Measurements from ENCODE around the gene AEBP2.
"Not testable (repeated sequence)": the region's sequence is repeated elsewhere in the genome, so short reads cannot be mapped to it uniquely, and the experiment has no call there.

The AEBP2 gene

GRCh38 chr12:19423166-19423930 lies 15.9 kb upstream of the AEBP2 start:
- DNase-seq: no peak

DNA sequence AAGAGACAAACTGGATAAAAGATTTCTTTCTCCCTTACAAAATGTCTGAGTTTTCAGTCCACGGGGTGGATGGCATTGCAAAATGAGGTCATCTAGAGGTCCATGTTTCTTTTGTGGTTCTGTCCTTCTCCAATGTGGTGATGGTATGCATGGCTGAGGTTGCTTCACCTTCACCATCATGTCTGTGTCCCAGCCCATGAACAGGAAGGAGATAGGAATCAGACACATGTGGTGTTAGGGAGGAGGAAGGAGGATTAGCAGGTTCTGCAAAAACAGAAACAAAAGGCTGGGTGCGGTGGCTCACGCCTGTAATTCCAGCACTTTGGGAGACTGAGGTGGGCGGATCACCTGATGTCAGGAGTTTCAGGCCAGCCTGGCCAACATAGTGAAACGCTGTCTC lies 11.0 kb upstream of the AEBP2 start:
- peak; percentile 53 for DNase-seq

GRCh38 chr12:19429491-19429890 lies 9.8 kb upstream of the AEBP2 start:
- not testable (repeated sequence) for DNase-seq

GRCh38 chr12:19430988-19431387 lies 8.3 kb upstream of the AEBP2 start:
- DNase-seq: no peak

DNA sequence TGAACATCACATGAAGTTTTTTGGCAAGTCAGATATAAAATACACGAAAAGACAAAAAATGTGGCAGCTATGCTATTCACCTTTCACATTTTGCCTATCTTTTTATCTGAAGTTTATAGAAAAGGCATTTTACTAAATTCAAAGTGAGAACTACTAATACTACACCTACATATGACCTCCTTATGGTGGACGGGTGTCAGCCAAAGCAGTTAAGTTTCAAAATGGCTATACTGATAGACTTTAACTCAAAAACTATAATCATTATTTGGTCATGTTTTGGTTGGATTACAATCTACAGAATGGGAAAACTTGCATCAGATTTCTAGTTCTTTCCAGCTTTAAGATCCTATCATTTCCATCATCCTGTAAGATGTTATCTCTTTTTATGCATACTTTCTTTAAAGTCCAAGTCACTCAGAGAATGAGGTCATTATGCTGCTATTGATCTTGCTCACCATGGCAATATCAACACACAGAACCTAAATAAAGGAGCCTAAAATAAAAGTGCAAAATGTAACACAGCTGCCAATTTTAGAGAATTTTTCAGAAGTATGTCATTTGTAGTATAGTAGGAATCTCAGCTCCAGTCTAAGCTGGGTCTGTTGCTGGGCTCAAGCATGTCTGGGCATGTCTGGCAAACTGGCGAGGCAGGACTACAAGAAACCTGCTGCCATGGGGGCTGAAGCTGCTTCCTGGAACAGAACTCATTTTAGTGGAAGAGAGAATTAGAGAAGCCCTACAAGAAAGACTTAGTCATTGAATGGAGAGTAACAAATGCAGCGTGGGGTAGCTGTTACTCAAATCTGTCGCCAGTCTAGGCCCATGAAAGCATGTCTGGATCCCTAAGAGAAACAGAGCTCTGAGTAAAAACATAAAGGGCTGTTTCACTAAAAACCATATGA lies 7.6 kb upstream of the AEBP2 start:
- no peak for DNase-seq

- DNase-seq: no peak
Measured at GRCh38 chr12:19432309-19433170, 6.8 kb upstream of the AEBP2 start.

GRCh38 chr12:19434538-19434937 lies 4.8 kb upstream of the AEBP2 start:
- DNase-seq: no peak

DNA sequence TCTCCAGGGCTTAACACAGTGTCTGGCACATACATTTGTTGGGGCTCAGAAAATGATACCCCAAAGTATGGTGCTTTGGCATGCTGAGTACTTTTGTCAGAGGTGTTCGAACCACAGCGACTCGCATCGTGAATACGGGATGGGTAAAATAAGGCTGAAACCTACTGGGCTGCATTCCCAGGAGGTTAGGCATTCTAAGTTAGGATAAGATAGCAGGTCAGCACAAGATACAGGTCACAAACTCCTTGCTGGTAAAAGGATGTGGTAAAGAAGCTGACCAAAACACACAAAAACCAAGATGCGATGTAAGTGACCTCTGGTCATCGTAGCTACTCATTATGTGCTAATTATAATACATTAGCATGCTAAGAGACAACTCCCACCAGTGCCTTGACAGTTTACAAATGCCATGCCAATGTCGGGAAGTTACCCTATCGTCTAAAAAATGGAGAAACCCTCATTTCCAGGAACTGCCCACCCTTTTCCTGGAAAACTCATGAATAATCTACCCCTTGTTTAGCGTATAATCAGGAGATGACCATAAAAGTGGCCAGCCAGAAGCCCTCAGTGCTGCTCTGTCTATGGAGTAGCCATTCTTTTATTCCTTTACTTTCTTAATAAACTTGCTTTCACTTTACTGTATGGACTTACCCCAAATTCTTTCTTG lies 3.3 kb upstream of the AEBP2 start:
- peak; percentile 28 for DNase-seq

GRCh38 chr12:19436931-19437330 lies 2.4 kb upstream of the AEBP2 start:
- DNase-seq: no peak

DNA sequence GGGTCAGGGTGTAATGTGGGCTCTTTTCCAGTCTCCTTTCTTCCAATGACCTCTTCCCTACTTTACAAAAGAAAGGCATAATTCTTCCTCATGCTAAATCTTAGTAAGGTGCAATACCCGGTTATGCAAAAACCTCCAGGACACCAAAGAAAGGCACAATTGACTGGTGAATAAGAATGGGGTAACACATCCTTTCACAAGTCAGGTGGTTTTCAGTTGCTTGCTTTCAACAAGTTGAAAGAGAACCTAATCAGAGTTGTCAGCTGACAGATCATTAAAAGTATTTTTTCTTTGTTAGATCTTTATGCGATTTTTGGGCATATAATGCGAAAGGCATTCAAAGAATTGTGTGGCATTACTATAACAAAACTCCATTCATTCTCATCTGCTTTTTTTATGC lies 1.3 kb upstream of the AEBP2 start:
- DNase-seq: no peak

DNA sequence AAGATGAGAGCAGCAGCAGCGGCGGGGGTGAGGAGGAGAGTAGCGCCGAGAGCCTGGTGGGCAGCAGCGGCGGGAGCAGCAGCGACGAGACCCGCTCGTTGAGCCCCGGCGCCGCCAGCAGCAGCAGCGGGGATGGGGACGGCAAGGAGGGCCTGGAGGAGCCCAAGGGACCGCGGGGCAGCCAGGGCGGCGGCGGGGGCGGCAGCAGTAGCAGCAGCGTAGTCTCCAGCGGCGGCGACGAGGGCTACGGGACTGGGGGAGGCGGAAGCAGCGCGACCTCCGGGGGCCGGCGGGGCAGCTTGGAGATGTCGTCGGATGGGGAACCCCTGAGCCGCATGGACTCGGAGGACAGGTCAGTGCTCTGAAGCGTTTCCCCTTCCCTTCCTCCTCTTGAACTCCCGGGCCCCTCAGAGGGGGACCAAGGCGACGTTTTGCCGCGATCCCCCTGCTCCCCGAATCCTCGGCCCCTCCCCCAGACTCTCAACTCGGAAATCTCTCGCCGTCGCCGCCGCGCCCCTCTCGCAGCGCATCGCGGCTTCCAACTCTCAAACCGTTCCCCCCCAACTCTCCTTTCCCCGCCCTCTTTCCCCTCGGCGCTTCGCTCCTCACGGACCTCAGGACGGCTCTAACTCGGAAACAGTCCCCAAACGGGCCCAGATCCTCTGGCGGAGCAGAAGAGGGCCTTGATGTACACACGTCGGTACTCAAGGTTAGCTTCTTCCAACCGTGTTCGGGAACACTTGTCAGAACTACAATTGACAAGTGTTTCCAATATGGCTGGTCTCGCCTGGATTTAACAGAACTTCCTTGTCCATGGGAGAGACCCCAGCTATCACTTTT lies 947 bp downstream of the AEBP2 start:
- peak; percentile 65 for DNase-seq

- peak; percentile 51 for DNase-seq
Measured at GRCh38 chr12:19440916-19441315, 1.6 kb downstream of the AEBP2 start.

DNA sequence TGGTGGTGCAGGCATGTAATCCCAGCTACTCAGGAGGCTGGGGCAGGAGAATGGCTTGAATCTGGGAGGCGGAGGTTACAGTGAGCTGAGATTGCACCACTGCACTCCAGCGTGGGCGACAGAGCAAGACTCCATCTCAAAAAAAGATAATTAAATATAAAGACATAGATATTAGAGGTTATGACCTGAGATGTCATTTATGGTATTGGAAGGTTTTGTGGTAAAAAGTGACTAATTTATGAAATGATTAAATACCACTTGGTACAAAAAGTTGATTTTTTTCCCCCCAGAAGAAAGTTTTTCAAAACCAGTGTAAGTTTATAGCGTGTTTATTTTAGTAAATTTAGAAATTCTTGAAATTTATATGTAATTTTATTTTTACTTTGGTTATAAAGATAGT lies 4.3 kb downstream of the AEBP2 start:
- no peak for DNase-seq

- DNase-seq: no peak
Measured at GRCh38 chr12:19444097-19444496, 4.8 kb downstream of the AEBP2 start.

- DNase-seq: peak; percentile 82
Measured at GRCh38 chr12:19447386-19447785, 8.1 kb downstream of the AEBP2 start.

DNA sequence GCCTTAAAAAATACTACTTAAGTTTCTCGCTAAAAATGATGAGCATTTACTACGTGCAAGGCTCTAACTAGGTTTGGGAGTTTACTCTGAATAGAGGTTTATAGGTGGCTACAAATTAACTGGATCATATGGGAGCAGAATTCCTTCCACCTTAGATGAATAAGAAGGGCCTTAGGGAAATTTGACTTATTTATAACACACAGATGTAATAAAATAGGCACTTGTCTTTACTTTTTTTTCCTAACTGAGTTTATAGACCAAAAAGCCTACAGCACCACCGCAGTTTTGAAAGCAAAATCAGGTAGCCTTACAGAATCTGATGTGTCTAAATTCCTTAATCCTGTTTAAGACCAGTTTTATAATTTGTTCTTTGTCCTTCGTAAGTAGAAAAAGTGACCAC lies 10.5 kb downstream of the AEBP2 start:
- no peak for DNase-seq

DNA sequence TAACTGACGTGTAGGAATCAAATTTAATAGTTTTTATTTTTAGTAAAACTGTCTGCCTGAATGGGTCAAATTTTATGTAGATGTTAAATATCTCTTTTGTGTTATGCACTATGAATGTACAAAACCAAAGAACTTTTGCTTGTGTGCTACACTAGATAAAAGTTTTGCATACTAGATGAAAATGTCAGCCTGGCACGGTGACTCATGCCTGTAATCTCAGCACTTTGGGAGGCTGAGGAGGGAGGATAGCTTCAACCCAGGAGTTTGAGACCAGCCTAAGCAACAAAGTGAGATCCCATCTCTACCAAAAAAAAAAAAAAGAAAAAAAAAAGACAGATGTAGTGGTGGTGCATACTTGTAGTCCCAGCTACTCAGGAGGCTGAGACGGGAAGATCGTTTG lies 11.1 kb downstream of the AEBP2 start:
- peak; percentile 39 for DNase-seq

DNA sequence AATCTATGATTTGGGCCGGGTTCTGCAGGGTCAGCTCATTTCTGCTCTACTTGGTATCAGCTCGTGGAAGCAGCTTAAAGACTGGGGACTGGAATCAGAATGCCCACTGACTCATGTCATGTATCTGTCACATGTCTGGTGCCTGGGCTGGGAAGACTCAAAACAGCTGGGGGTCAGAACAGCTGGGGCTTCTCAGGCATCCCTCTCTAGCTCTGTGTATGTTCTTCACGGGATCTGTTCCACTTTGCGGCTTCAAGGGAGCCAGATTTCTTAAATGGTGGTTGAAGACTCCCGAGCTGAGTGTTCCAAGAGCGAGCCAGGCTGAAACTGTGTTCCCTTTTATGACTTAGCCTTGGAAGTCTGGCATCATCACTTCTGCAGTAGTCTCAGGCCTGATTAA lies 11.9 kb downstream of the AEBP2 start:
- DNase-seq: no peak

- DNase-seq: no peak
Measured at GRCh38 chr12:19453961-19454360, 14.7 kb downstream of the AEBP2 start.

- DNase-seq: peak; percentile 57
Measured at GRCh38 chr12:19454837-19455236, 15.5 kb downstream of the AEBP2 start.

DNA sequence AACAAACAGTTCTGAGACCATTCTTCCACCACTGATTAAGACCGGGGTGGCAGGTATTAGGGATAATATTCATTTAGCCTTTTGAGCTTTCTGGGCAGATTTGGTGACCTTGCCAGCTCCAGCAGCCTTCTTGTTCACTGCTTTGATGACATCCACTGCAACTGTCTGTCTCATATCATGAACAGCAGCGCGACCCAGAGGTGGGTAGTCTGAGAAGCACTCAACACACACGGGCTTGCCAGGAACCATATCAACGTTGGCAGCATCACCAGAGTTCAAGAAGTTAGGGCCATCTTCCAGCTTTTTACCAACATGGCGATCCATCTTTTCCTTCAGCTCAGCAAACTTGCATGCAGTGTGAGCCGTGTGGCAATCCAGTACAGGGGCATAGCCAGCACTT lies 16.9 kb downstream of the AEBP2 start:
- no peak for DNase-seq

- no peak for DNase-seq
Measured at GRCh38 chr12:19457561-19457960, 18.3 kb downstream of the AEBP2 start.
